HEK293T (cell line): Measurements from ENCODE around the gene LRRC4C.

Experiments
- FOXM1 ChIP-seq: fragments of 450-650 bp; IDR thresholded peaks from 2 replicates; pipeline ENCODE4 v1.6.1; 2017; ENCODE audit warnings: mild to moderate bottlenecking, borderline replicate concordance
- L3MBTL2 ChIP-seq: fragments of 450-650 bp; conservative IDR thresholded peaks from 2 replicates; pipeline ENCODE4 v1.6.1; 2016; ENCODE audit warnings: mild to moderate bottlenecking
- ZNF384 ChIP-seq: fragments of 450-650 bp; IDR thresholded peaks from 2 replicates; pipeline ENCODE4 v1.6.1; 2016

- TF ChIP-seq FOXM1 (no peak), ZNF384 (no peak), L3MBTL2 (no peak)
Measured at GRCh38 chr11:41250408-41250935, 209.0 kb downstream of the LRRC4C start.
